Omental fat pad (tissue), 4 donors: ENCODE data around the gene KRT34. TPM values are rescaled to one million over a fixed set of nuclear protein-coding genes. Genes with fewer than 3 reads are reported as not detected.
"Not testable (repeated sequence)": the region's sequence is repeated elsewhere in the genome, so short reads cannot be mapped to it uniquely, and the experiment has no call there.

ENCODE experiments used
- ATAC-seq: fragments of 150-250 bp; one replicate; pipeline ENCODE4 v1.9.1; 2016; ENCODE audit warnings: mild to moderate bottlenecking, moderate library complexity; ENCODE audit not compliant: low FRiP score
- DNase-seq: peaks from one replicate; pipeline ENCODE4 v3.0.0-alpha.2; 2019; ENCODE audit warnings: low spot score
- total RNA-seq, 4 donors: library from RNA; depleted of rRNA; stranded (reverse); fragments of >200 nt; gene quantifications; one replicate each; pipeline ENCODE4 v1.1.0, GENCODE V29; 2016
- TF ChIP-seq, protein P1 (sequence below), 3 donors: fragments of 450-650 bp; IDR thresholded peaks; one replicate each; pipeline ENCODE4 v1.5.1; 2016 to 2017; ENCODE audit warnings: antibody characterized with exemption in 3 of 3, mild to moderate bottlenecking in 3 of 3, moderate library complexity in 2 of 3

The KRT34 gene
- total RNA-seq, 4 donors from 2014 or later = not detected

GRCh38 chr17:41351177-41351576 is 30.9 kb downstream of the KRT34 start:
- no peak for DNase-seq
- no peak for ATAC-seq
- TF ChIP-seq, protein P1, sequence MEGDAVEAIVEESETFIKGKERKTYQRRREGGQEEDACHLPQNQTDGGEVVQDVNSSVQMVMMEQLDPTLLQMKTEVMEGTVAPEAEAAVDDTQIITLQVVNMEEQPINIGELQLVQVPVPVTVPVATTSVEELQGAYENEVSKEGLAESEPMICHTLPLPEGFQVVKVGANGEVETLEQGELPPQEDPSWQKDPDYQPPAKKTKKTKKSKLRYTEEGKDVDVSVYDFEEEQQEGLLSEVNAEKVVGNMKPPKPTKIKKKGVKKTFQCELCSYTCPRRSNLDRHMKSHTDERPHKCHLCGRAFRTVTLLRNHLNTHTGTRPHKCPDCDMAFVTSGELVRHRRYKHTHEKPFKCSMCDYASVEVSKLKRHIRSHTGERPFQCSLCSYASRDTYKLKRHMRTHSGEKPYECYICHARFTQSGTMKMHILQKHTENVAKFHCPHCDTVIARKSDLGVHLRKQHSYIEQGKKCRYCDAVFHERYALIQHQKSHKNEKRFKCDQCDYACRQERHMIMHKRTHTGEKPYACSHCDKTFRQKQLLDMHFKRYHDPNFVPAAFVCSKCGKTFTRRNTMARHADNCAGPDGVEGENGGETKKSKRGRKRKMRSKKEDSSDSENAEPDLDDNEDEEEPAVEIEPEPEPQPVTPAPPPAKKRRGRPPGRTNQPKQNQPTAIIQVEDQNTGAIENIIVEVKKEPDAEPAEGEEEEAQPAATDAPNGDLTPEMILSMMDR (IDR thresholded peaks at IDR 0.05) = no peak

DNA sequence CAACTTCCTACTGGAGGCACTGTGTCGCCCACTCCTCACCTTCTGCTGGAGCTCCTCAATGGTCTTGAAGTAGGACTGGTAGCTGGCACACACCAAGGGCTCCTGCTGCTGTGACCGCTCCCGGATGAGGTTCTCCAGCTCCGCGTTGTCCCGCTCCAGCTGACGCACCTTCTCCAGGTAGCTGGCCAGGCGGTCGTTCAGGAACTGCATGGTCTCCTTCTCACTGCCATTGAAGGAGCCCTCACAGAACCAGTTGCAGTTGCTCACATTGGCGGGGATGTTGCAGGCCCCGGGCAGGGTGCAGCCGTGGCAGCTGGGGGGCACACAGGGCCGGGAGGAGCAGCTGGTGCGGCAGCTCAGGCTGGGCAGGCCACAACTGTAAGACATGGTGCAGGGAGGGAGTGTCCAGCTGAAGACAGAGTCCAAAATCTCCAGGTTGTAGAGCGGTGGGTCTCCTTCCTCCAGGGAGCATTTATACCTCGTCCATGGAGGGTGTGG is 31.7 kb downstream of the KRT34 start, which contains the start of gene KRT33A:
Gene KRT33A, minus strand, starts transcription at position 448 of the 498 bp plus-strand sequence. Its CDS starts 61 bp downstream, at position 387.
- ATAC-seq, DNase-seq: not testable (repeated sequence)

DNA sequence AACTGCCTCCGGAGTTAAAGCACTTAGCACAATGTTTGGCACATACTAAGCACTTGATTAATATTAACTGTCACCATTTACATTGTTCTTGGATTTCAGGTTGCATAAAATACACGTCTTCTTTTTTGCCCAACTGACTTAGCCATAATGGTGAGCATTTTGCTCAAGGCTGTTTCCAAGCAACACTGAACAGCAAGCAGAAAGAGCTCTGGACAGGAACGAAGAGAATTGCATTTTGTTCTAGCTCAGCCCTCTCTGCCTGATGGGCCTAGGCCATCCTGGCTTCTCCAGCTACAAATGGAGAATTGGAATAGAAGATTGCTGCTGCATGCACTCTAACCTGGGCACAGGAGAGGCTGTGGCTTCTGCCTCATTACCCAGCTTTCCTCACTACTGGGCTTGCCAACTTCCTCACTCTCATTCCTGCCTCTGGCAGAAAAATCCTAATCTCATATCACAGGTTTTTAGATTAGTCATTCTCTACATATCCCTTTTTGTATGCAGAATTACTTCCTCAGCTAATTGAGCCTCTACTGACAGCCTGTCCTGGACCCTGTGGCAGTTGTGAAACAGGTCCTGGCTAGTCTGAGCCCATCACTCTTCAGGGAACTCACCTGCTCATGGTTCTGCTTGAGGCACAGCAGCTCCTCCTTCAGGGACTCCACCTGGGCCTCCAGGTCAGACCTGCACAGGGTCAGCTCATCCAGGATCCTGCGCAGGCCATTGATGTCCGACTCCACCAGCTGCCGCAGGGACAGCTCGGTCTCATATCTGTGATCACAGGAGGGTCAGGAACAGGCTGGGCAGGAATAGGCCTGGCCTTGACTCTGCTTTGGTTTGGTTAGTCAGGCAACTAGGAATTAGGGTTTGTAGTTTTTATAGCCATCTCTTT is 34.0 kb downstream of the KRT34 start:
- TF ChIP-seq, protein P1 (IDR thresholded peaks at IDR 0.05) = no peak
- DNase-seq = no peak
- no peak for ATAC-seq

DNA sequence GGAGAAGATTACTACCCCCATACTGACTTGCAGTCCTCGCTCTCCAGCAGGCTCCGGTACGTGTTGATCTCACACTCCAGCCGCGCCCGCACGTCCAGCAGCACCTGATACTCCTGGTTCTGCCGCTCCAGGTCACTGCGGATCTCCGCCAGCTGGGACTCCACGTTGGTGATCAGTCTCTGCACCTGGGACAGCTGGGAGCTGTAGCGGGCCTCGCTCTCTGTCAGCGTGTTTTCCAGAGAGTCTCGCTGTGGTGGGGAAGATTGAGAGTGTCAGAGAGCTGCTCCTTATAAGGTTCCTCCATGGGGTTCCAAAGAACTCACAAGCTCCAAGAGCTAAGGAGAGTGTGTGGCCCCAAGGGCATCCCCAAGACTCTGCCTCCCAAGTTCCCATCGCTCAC is 35.7 kb downstream of the KRT34 start:
- DNase-seq, ATAC-seq: not testable (repeated sequence)

GRCh38 chr17:41345992-41346391 is 36.1 kb downstream of the KRT34 start:
- DNase-seq (no peak), ATAC-seq (no peak)
- TF ChIP-seq, protein P1 (IDR thresholded peaks at IDR 0.05) = no peak

- no peak for ATAC-seq
- DNase-seq = no peak
- TF ChIP-seq, protein P1 (IDR thresholded peaks at IDR 0.05) = no peak
These were observed 39.1 kb downstream of the KRT34 start for GRCh38 chr17:41343029-41343428.

GRCh38 chr17:41340934-41341861 is 40.9 kb downstream of the KRT34 start:
- ATAC-seq = no peak
- no peak for DNase-seq
- TF ChIP-seq, protein P1 (IDR thresholded peaks at IDR 0.05) = no peak
